Stomach smooth muscle (tissue), 2 donors: ENCODE data around the gene ZFAND2A.

Source experiments
- H3K27ac ChIP-seq: one replicate; pipeline ENCODE4 v1.7.0; 2013; ENCODE audit warnings: mild to moderate bottlenecking, low read length, inconsistent platforms
- H3K27me3 ChIP-seq, 2 donors: one replicate each; pipeline ENCODE4 v1.7.0; 2013; ENCODE audit warnings: low read length in 2 of 2; ENCODE audit not compliant: insufficient read depth in 2 of 2, control insufficient read depth in 1 of 2
- H3K36me3 ChIP-seq, 2 donors: one replicate each; pipeline ENCODE4 v1.7.0; 2013; ENCODE audit warnings: low read length in 2 of 2; ENCODE audit not compliant: control insufficient read depth in 2 of 2, insufficient read depth in 2 of 2
- H3K4me1 ChIP-seq: one replicate; pipeline ENCODE4 v1.7.0; 2013; ENCODE audit warnings: low read length; ENCODE audit not compliant: control insufficient read depth, insufficient read depth
- H3K4me3 ChIP-seq, 2 donors: one replicate each; pipeline ENCODE4 v1.7.0; 2013; ENCODE audit warnings: low read length in 2 of 2
- H3K9ac ChIP-seq, 2 donors: one replicate each; pipeline ENCODE4 v1.7.0; 2013; ENCODE audit warnings: low read length in 2 of 2, mild to moderate bottlenecking in 1 of 2
- H3K9me3 ChIP-seq, 2 donors: one replicate each; pipeline ENCODE4 v1.7.0; 2013; ENCODE audit warnings: low read length in 2 of 2; ENCODE audit not compliant: control insufficient read depth in 2 of 2
- donor health status: healthy.
- donor health status: Pancreatic carcinoma.

The ZFAND2A gene

GRCh38 chr7:1104516-1105179 is 55.3 kb downstream of the ZFAND2A start:
- Histone ChIP-seq H3K9ac (no peak overlapping the region), H3K27ac (no peak overlapping the region), H3K36me3 (no peaks in the 10 kb centered on the region), H3K27me3 (no peaks in the 10 kb centered on the region), H3K4me1 (no peaks in the 10 kb centered on the region), H3K9me3 (no peaks in the 10 kb centered on the region), H3K4me3 (no peak overlapping the region)

- no peaks in the 10 kb centered on the region for H3K4me1 ChIP-seq
- no peak overlapping the region for H3K9ac ChIP-seq
- no peaks in the 10 kb centered on the region for H3K36me3 ChIP-seq
- H3K9me3 ChIP-seq, result no peaks in the 10 kb centered on the region
- H3K4me3 ChIP-seq, result no peak overlapping the region
- no peaks in the 10 kb centered on the region for H3K27me3 ChIP-seq
- H3K27ac ChIP-seq, result no peak overlapping the region
These were observed 56.0 kb downstream of the ZFAND2A start for GRCh38 chr7:1103789-1104515.

GRCh38 chr7:1103009-1103788 is 56.8 kb downstream of the ZFAND2A start:
- Histone ChIP-seq H3K27ac (no peak overlapping the region), H3K36me3 (peaks cover 0 to 2% of the 10 kb centered on the region in 2 donors), H3K9me3 (no peaks in the 10 kb centered on the region), H3K27me3 (no peaks in the 10 kb centered on the region), H3K4me1 (no peaks in the 10 kb centered on the region), H3K4me3 (no peak overlapping the region), H3K9ac (no peak overlapping the region)
